Stimulated activated CD4-positive, alpha-beta T cell treated with anti-CD3 and anti-CD28 coated beads, Interleukin-15, amount 100 ng/mL, for 24 hours (primary cell): ENCODE data around the gene TPRG1.

Experiments used
- DNase-seq: peaks from one replicate; pipeline ENCODE4 v3.0.0-alpha.2; 2020

The TPRG1 gene

GRCh38 chr3:189233225-189233858, 61.6 kb downstream of the TPRG1 start:
- peak; percentile 55 for DNase-seq

DNA sequence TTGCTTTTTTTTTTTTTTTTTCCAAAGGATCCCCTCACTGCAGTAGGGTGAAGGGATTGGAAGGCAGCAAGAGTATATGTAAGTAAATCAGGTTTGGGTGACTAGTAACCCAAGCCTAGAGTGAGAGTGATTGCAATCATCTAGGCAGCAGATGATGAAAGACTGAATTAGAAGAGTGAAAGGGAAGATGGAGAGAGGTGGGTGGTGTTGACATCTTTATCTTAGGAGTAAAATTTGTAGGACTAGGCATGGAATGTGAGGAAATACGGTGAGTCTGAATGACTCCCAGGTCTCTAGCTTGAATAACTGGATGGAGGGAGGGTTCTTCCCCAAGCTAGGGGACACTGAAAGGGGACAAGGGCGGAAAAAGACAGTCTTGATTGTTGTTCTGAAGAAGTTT, 63.4 kb downstream of the TPRG1 start:
- DNase-seq, result no peak

GRCh38 chr3:189236352-189236751, 64.6 kb downstream of the TPRG1 start:
- no peak for DNase-seq

GRCh38 chr3:189237526-189237925, 65.8 kb downstream of the TPRG1 start:
- no peak for DNase-seq

DNA sequence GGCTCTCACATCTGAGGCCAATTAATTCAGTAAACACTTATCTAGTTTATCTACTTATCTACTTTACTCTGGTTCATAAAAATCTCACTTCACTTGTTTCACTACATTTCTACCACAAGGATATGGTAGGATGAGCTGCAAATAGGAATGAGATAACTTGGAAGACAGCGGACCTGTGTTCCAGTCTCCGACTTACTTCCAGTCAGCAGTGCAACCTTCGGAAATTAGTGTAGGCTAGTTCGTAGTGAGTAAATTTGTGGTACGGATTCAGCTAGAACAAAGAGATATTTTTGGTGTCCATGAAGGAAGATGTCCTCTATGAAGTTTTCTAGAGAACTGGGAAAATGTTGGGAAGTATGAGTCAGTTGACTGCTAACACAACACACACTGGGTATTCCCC, 66.3 kb downstream of the TPRG1 start:
- no peak for DNase-seq

GRCh38 chr3:189239616-189240015, 67.8 kb downstream of the TPRG1 start:
- DNase-seq, result no peak

DNA sequence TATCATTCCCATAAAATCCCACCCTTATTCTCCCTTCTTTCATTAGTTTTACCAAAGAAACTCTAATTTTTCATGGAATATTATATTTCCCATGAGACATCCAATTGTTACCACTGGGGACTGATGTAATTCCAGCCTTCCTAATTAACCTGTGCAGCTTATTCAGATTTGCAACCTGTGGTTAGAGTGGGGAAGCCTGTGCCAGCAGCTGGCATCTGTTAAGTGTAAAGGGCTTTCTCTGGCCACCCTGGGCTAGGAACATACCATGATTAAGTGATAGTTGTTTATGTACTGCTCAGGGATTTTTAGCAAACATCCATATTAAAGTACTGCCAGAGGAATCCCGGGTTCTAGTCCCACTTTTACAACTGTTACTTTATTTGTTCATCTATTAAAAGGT, 78.2 kb downstream of the TPRG1 start:
- DNase-seq, result no peak

DNA sequence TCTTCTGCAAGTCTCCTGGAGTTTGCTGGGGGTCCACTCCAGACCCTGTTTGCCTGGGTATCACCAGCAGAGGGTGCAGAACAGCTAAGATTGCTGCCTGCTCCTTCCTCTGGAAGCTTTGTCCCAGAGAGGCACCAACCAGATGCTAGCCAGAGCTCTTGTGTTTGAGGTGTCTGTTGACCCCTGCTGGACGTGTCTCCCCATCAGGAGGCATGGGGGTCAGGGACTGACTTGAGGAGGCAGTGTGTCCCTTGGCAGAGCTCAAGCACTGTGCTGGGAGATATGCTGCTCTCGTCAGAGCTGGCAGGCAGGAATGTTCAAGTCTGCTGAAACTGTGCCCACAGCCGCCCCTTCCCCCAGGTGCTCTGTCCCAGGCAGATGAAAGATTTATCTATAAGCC, 86.5 kb downstream of the TPRG1 start:
- DNase-seq, result no peak

DNA sequence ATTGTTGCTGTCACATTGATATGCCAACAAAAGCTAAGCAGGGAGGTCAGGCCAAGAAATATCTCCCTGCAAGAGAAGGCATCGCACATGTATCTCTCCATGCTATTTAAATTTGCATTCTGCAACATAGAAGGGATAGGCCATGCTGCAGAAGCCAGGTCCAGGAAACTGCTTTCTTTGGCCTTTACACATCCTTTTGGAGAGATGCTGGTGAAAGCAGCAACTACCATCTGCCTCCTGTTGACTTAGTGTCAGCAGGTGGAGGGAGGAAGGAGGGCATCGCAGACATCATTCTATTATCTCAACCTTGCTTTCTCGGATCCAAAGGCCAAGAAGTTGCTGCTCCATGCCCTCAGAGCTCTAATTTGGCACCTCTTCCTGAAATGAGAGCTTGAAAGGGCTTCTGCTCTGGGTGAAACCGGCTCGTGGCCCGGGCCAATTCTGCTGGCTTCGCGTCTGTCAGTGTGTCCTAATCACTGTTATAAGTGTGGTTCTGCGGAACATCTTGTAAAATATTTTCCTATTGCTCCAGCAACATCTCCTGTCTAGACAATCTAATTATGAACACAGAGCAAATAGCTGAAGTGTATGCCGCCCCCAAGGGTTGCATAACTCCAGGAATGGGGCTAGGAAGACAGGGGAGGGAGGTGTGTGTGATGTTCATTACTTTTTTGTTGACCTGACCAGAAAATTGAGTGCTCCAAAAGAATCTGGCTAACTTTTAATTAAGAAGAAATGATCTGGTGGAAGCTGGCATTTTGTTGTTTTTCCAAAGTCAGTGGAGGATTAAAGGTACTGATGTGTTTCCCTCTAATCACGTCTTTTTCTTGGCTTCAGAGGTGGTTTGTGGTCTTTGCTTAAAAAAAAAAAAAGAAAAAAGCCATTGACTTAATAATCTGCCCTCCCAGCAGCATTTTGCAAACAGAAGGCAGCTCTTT, 89.1 kb downstream of the TPRG1 start:
- no peak for DNase-seq

DNA sequence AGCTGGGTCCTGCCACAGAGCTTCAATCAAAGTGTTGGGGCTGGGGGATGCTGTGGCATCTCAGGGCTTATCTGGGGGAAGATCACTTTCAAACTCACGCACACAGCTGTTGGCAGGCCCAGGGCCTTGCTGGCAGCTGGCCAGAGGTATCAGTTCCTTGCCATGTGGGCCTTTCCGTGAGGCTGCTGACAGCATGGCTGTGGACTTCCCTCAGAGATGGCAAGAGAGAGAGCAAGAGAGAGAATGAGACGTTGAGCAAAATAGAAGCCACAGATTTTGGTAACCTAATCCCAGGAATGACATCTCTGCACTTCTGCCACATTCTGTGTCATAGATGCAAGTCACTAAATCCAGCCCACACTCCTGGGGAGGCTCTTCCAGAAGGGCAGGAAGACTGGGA, 91.0 kb downstream of the TPRG1 start:
- no peak for DNase-seq

- DNase-seq, result no peak
These were observed 96.3 kb downstream of the TPRG1 start for GRCh38 chr3:189267981-189268613.

GRCh38 chr3:189269365-189269764, 97.6 kb downstream of the TPRG1 start:
- DNase-seq, result no peak

DNA sequence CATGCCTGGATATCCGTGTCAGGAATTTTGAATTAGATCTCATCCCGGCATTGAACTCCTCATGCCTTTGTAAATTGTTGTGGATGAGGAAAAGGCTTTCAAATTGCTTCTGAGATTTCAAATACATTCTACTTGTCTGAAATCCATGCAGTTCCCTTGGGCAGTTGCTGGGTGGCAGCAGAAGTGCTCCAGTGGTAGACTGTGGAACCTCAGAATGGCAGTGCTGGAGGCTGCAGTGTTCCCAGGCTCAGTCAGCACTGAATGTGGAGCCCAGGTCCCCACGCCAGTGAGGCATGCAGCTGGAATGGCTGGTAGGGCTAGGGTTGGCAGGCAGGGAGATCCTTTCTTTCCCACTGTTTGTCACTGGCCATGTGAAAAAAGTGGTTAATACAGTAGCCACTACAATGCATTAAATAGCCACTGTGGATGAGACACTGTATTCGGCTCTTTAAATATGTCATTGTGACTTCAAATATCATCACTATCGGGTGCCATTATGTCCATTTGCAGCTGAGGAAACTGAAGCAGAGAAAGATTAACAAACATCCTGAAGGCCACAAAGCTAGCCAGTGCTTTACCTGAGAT, 98.6 kb downstream of the TPRG1 start:
- DNase-seq, result peak; percentile 56

DNA sequence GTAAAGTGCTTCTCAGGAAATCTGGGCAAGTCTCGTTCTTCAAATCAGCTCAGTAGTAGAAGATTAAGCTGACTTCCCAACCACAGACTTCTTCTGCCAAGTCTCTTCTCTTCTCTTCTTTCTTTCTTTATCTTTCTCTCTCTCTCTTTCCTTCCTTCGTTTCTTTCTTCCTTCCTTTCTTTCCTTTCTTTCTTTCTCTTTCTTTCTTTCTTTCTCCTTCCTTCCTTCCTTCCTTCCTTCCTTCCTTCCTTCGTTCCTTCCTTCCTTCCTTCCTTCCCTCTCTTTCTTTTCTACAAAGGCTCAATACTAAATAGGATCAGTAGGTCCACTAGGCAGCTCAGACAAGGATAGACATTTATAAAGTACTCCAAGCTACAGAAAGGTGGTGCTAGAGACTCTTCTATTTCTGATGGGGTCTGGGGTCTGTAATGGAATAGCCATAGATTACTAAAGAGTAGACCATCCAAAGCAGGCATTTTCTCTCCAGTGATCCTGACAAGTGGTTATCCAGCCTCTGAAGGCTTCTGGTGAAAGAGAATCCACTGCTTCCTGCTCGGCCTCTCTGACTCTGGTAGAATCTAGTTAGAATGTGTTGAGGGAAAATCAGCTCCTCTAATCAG, 100.8 kb downstream of the TPRG1 start:
- DNase-seq, result no peak

- no peak for DNase-seq
These were observed 102.0 kb downstream of the TPRG1 start for GRCh38 chr3:189273736-189274135.

DNA sequence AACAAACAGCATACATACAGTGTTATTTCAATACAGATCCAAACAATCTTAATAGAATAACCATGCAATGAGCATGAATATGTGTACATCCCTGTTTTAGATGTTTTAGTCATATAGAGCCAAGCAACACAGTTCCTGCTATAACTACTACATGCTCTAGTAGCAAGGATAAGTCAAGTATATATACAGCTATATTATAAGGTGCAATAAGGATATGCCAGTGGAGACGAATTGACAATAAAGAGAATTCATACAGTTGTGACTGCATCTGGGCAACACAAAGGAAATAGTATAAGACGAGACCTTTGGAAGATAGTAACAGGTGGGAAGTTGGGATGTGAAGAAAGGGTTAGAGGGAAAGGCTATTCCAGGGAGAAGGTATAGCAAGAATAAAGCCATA, 103.4 kb downstream of the TPRG1 start:
- no peak for DNase-seq

- no peak for DNase-seq
These were observed 104.1 kb downstream of the TPRG1 start for GRCh38 chr3:189275852-189276251.

GRCh38 chr3:189276444-189277219, 104.9 kb downstream of the TPRG1 start:
- DNase-seq, result no peak

DNA sequence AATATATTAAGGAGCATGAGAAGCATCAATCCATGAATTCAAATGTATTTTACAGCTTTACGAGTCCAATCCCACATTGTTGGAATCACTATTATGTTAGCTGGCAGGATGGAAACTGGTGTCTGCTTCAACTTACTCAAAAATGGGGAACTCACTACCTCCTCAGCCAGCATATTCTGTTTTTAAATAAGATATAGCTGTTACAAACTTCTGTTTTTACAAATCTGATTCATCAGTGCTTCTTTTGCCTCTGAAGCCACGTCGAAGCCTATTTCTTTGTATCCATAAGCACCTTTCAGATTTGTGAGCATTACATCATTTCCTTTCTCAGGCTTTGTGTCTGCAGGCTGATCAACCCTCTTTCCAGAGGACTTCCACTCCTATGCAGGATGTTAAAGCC, 105.9 kb downstream of the TPRG1 start:
- no peak for DNase-seq

DNA sequence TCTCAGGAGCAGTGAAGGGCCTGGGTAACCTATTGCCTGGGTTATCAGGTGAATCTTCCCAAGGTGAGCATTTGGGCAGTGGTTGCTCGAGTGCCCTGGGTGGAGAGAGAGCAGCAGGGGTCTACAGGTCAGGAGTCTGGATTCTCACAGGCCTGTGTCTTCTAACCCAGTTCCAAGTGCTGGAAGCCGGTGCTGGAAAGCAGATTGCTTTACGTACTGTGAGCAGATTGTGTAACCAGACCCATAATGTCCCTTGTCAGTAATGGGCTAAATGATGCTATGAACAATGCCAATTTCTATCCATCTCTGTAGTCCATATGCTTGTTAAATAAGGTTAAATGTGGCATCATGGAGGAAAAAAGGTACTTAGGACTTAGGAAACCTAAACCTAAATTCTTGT, 106.5 kb downstream of the TPRG1 start:
- no peak for DNase-seq

GRCh38 chr3:189282189-189282588, 110.4 kb downstream of the TPRG1 start:
- no peak for DNase-seq

DNA sequence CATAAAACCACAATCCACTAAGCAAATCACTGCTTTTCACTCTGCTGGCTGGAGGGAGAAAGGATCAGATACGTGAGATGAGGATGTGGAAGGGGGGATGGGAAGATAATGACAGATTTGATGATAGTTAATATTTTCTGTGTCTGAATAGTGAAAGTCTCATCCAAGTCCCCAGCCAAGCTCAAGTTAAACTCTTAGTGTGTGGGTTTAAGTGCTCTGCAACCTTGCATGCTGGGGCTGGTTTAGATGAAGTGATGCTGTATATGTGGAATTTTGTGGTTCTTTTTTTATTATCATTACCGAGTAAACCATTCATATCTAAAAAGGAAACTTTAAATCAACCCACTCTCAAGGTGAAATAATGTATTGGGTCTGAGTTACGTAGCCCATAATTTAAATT, 111.0 kb downstream of the TPRG1 start:
- DNase-seq, result no peak
